Uterus (tissue), 4 donors: ENCODE measurements around the gene DDX20. TPM values are rescaled to one million over a fixed set of nuclear protein-coding genes. Genes with fewer than 3 reads are reported as not detected.

Experiments
- DNase-seq, 2 donors: peaks; one replicate each; pipeline ENCODE4 v3.0.0-alpha.2; 2019 to 2020
- H3K27ac ChIP-seq, 2 donors: fragments of 200-600 bp; sonication (generic); 1 replicate in 1 of 2; 2 replicates in 1 of 2; pipeline ENCODE4 v1.5.1; 2016 to 2018
- H3K27me3 ChIP-seq, 2 donors: fragments of 200-600 bp; sonication (generic); one replicate each; pipeline ENCODE4 v1.5.1; 2018 to 2019; ENCODE audit warnings: control low read depth in 1 of 2
- H3K36me3 ChIP-seq, 2 donors: fragments of 200-600 bp; sonication (generic); one replicate each; pipeline ENCODE4 v1.5.1; 2019; ENCODE audit warnings: control low read depth in 1 of 2
- H3K4me1 ChIP-seq, 2 donors: fragments of 200-600 bp; sonication (generic); one replicate each; pipeline ENCODE4 v1.5.1; 2018 to 2019; ENCODE audit warnings: control low read depth in 1 of 2
- H3K4me3 ChIP-seq, 2 donors: fragments of 200-600 bp; sonication (generic); 1 replicate in 1 of 2; 2 replicates in 1 of 2; pipeline ENCODE4 v1.5.1; 2018 to 2019; ENCODE audit warnings: mild to moderate bottlenecking in 1 of 2
- H3K9me3 ChIP-seq, 2 donors: fragments of 200-600 bp; sonication (generic); one replicate each; pipeline ENCODE4 v1.5.1; 2019; ENCODE audit warnings: control low read depth in 1 of 2
- CTCF ChIP-seq, 4 experiments: fragments of 200-600 bp in 2 of 4; fragments of 450-650 bp in 2 of 4; sonication (generic) in 2 of 4; IDR thresholded peaks; one replicate each; pipeline ENCODE4 v1.5.1; 2016 to 2019; ENCODE audit warnings: antibody characterized with exemption in 4 of 4, mild to moderate bottlenecking in 2 of 4, moderate library complexity in 1 of 4
- POLR2A ChIP-seq, 2 donors: fragments of 450-650 bp; IDR thresholded peaks; one replicate each; pipeline ENCODE4 v1.6.1; 2016; ENCODE audit warnings: antibody characterized with exemption in 2 of 2, mild to moderate bottlenecking in 1 of 2, moderate library complexity in 1 of 2
- intact Hi-C: fragments of 100-400 bp; cut with DNase I; formaldehyde crosslinking; loops from one replicate; pipeline ENCODE4 v1.15.1; 2023; ENCODE audit warnings: low total_unique reads
- total RNA-seq, 4 donors: library from RNA; depleted of rRNA in 3 of 4; stranded (reverse); fragments of >200 nt in 3 of 4; gene quantifications; one replicate each; pipeline versions ENCODE4 v1.1.0 to v1.2.4, GENCODE V29; 2014 to 2023
- donor health status: DM: yes; HTN: yes; CAD: no.

DDX20 gene
- total RNA-seq, 4 donors from 2014 or later = 13.3 to 38.2 (median 20.1) TPM

DNA sequence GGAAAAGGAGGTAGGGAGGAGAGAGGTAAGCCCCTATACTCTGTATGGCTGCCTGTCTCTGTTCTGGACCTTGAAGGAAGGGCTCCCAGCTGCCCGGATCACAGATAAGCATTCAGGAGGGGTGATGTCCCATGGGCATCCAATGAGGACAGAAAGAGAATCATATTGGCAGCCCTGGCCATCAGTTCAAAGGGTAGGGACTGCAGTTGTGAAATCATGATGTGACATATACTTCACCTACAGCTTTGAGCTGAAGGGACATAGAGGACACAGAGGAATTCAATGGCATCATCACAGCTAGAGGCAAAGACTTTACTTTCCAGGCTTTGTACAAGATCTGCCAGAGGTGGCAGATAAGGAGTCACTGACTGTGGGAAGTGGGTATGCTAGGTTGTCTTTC, 21.6 kb downstream of the DDX20 start:
- DNase-seq = no peak
- TF ChIP-seq POLR2A (IDR thresholded peaks at IDR 0.05) (no peak), CTCF (IDR thresholded peaks at IDR 0.05) (no peak)
- H3K27me3 ChIP-seq = no peaks in the 10 kb centered on the region
- no peak overlapping the region for H3K4me3 ChIP-seq
- no peaks in the 10 kb centered on the region for H3K36me3 ChIP-seq
- intact Hi-C loops = no loop called here
- H3K27ac ChIP-seq = no peak overlapping the region
- H3K4me1 ChIP-seq = no peaks in the 10 kb centered on the region
- no peaks in the 10 kb centered on the region for H3K9me3 ChIP-seq

GRCh38 chr1:111778066-111778465, 22.4 kb downstream of the DDX20 start:
- H3K36me3 ChIP-seq = no peaks in the 10 kb centered on the region
- intact Hi-C loops = no loop called here
- H3K27me3 ChIP-seq = no peaks in the 10 kb centered on the region
- H3K4me3 ChIP-seq = no peak overlapping the region
- no peaks in the 10 kb centered on the region for H3K4me1 ChIP-seq
- no peak overlapping the region for H3K27ac ChIP-seq
- no peaks in the 10 kb centered on the region for H3K9me3 ChIP-seq
- no peak for DNase-seq
- TF ChIP-seq CTCF (IDR thresholded peaks at IDR 0.05) (no peak), POLR2A (IDR thresholded peaks at IDR 0.05) (no peak)

DNA sequence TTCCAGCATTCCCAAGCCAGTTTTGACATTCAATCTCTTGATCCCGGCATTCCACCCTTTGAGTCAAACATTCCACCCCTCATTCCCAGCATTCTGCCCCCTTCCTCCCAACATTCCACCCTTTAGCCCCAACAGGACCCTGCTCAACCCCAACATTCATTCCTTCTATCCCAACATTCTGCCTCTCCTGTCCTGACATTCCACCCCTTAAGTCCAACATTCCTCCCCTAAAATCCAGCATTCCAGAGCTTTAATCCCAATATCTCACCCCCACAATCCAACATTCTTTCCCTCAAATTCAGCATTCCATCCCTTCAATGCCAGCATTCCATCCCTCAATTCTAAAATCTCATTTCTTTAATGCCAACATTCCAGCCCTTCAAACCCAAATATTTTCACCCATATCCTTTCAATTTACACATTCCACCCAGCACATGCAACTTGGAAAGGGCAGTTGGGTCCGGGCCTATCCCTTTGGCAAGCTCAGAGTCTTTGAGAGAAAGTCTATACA, 22.9 kb downstream of the DDX20 start:
- no peak overlapping the region for H3K4me3 ChIP-seq
- no peaks in the 10 kb centered on the region for H3K4me1 ChIP-seq
- no peak for TF ChIP-seq POLR2A (IDR thresholded peaks at IDR 0.05)
- TF ChIP-seq CTCF (IDR thresholded peaks at IDR 0.05) = no peak
- intact Hi-C loops = no loop called here
- no peak for DNase-seq
- H3K27ac ChIP-seq = no peak overlapping the region
- H3K36me3 ChIP-seq = no peaks in the 10 kb centered on the region
- no peaks in the 10 kb centered on the region for H3K9me3 ChIP-seq
- no peaks in the 10 kb centered on the region for H3K27me3 ChIP-seq

DNA sequence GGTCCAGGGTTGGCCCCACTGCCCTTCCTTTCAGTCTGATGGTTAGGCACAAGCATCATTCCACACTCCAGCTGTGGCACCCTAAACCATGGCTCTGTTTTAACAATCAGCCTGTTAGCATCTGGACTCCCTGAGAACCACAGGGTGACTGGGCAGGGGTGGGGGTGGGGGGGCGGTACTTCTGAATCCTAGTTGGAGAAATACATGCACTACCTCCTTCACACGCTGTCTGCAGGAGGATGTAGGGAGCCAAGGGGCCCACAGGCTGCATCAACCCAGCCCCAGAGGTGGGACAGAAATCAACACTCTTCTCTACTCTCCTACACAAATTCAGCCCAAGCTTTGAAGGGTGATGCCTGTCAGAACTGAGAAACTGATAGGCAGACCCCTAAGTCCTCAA, 23.8 kb downstream of the DDX20 start:
- H3K36me3 ChIP-seq = no peaks in the 10 kb centered on the region
- intact Hi-C loops = no loop called here
- no peak for TF ChIP-seq POLR2A (IDR thresholded peaks at IDR 0.05)
- no peak for TF ChIP-seq CTCF (IDR thresholded peaks at IDR 0.05)
- DNase-seq = no peak
- H3K27ac ChIP-seq = no peak overlapping the region
- no peaks in the 10 kb centered on the region for H3K4me1 ChIP-seq
- no peaks in the 10 kb centered on the region for H3K27me3 ChIP-seq
- no peaks in the 10 kb centered on the region for H3K9me3 ChIP-seq
- H3K4me3 ChIP-seq = no peak overlapping the region

- Histone ChIP-seq H3K4me1 (no peaks in the 10 kb centered on the region), H3K27ac (no peak overlapping the region), H3K9me3 (no peaks in the 10 kb centered on the region), H3K27me3 (no peaks in the 10 kb centered on the region), H3K4me3 (no peak overlapping the region), H3K36me3 (no peaks in the 10 kb centered on the region)
- no peak for DNase-seq
- TF ChIP-seq CTCF (IDR thresholded peaks at IDR 0.05) = no peak
- no peak for TF ChIP-seq POLR2A (IDR thresholded peaks at IDR 0.05)
- intact Hi-C loops = no loop called here
Measured at GRCh38 chr1:111784273-111784901, 28.7 kb downstream of the DDX20 start.
